Activated B cell treated with CpG ODN at 0.5 μM for 24 hours (primary cell): Measurements from ENCODE around the gene GSTA5. TPM values are rescaled to one million over a fixed set of nuclear protein-coding genes. Genes with fewer than 3 reads are reported as not detected.

Experiments
- ATAC-seq: fragments of 200-7000 bp; cut with Tn5 transposase; one replicate; pipeline ENCODE4 v1.10.0; 2021; ENCODE audit warnings: low read depth, mild to moderate bottlenecking, moderate library complexity
- CTCF ChIA-PET: fragments of 350-600 bp; sonication (Branson Sonifier 250); formaldehyde crosslinking; loops from one replicate; lab custom pipeline; 2021; ENCODE audit warnings: antibody characterized with exemption; lab: Charles Lee
- POLR2A ChIA-PET: fragments of 350-600 bp; sonication (Branson Sonifier 250); formaldehyde crosslinking; loops from one replicate; lab custom pipeline; 2021; ENCODE audit warnings: antibody characterized with exemption; lab: Charles Lee
- DNase-seq: peaks from one replicate; pipeline ENCODE4 v3.0.0; 2022
- H3K27ac Mint-ChIP-seq: one replicate; pipeline ENCODE4 v1.8.0; 2020; ENCODE audit warnings: mixed read lengths
- H3K27me3 Mint-ChIP-seq: one replicate; pipeline ENCODE4 v1.8.0; 2021; ENCODE audit warnings: mixed read lengths
- H3K36me3 Mint-ChIP-seq: one replicate; pipeline ENCODE4 v1.8.0; 2021; ENCODE audit warnings: low read depth, mixed read lengths
- H3K4me1 Mint-ChIP-seq: one replicate; pipeline ENCODE4 v1.8.0; 2021; ENCODE audit warnings: mixed read lengths
- H3K4me3 Mint-ChIP-seq: one replicate; pipeline ENCODE4 v1.8.0; 2020; ENCODE audit warnings: mild to moderate bottlenecking, mixed read lengths
- H3K9me3 Mint-ChIP-seq: one replicate; pipeline ENCODE4 v1.8.0; 2020; ENCODE audit warnings: mixed read lengths
- intact Hi-C: fragments of 100-400 bp; cut with micrococcal nuclease; formaldehyde crosslinking; loops from one replicate; pipeline ENCODE4 v1.15.1; 2024
- total RNA-seq: library from RNA; stranded (reverse); gene quantifications from 2 replicates; pipeline ENCODE4 v1.2.3, GENCODE V29; 2022
- TF ChIP-seq, protein P1 (sequence below): fragments of 200-600 bp; IDR thresholded peaks from one replicate; pipeline ENCODE4 v1.8.0; 2022; ENCODE audit warnings: antibody characterized with exemption, mild to moderate bottlenecking

The GSTA5 gene
- total RNA-seq, 1 donor from 2014 or later, result not detected

- ChIA-PET CTCF (no interaction called here), POLR2A (no interaction called here)
- DNase-seq (no peak), ATAC-seq (no peak)
- TF ChIP-seq, protein P1, sequence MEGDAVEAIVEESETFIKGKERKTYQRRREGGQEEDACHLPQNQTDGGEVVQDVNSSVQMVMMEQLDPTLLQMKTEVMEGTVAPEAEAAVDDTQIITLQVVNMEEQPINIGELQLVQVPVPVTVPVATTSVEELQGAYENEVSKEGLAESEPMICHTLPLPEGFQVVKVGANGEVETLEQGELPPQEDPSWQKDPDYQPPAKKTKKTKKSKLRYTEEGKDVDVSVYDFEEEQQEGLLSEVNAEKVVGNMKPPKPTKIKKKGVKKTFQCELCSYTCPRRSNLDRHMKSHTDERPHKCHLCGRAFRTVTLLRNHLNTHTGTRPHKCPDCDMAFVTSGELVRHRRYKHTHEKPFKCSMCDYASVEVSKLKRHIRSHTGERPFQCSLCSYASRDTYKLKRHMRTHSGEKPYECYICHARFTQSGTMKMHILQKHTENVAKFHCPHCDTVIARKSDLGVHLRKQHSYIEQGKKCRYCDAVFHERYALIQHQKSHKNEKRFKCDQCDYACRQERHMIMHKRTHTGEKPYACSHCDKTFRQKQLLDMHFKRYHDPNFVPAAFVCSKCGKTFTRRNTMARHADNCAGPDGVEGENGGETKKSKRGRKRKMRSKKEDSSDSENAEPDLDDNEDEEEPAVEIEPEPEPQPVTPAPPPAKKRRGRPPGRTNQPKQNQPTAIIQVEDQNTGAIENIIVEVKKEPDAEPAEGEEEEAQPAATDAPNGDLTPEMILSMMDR, result no peak
- H3K36me3 Mint-ChIP-seq, result no peaks in the 10 kb centered on the region
- no peaks in the 10 kb centered on the region for H3K9me3 Mint-ChIP-seq
- peaks cover 2% of the 10 kb centered on the region for H3K4me1 Mint-ChIP-seq
- intact Hi-C loops, result loop anchor here (5.0 kb wide), 1 partner anchor 464 kb away; no protein-coding TSS in a partner anchor
- peak overlapping the region; percentile 82 for H3K4me3 Mint-ChIP-seq
- no peaks in the 10 kb centered on the region for H3K27me3 Mint-ChIP-seq
- H3K27ac Mint-ChIP-seq, result no peak overlapping the region
Observed at GRCh38 chr6:52881662-52881995, 41.0 kb upstream of the GSTA5 start.

DNA sequence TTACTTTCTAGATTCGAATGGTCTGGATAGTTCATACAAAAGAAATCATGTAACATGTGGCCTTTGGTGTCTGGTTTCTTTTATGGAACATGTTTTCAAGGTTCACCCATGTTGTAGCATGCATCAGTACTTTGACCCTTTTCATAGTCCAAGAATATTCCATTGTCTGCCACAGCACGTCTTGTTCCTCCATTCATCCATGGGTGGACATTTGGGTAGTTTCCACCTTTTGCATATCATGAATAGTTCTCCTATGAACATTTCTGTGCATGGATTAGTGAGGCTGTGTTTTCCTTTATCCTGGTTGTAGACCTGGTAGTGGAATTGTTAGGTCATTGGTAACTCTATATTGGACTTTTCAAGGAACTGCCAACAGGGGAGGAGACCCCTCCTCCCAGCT is 37.2 kb upstream of the GSTA5 start:
- no peaks in the 10 kb centered on the region for H3K36me3 Mint-ChIP-seq
- TF ChIP-seq, protein P1, result no peak
- ChIA-PET POLR2A (no interaction called here), CTCF (interaction anchor here (1.1 to 1.7 kb wide), 2 partner anchors 10 to 216 kb away, joined by 3 read pairs; no protein-coding TSS in a partner anchor)
- H3K4me3 Mint-ChIP-seq, result no peak overlapping the region
- ATAC-seq (no peak), DNase-seq (no peak)
- intact Hi-C loops, result no loop called here
- H3K27me3 Mint-ChIP-seq, result peaks cover 6% of the 10 kb centered on the region
- peaks cover 2% of the 10 kb centered on the region for H3K4me1 Mint-ChIP-seq
- H3K9me3 Mint-ChIP-seq, result no peaks in the 10 kb centered on the region
- H3K27ac Mint-ChIP-seq, result no peak overlapping the region

GRCh38 chr6:52877168-52877567 is 36.6 kb upstream of the GSTA5 start:
- peaks cover 2% of the 10 kb centered on the region for H3K4me1 Mint-ChIP-seq
- H3K36me3 Mint-ChIP-seq, result no peaks in the 10 kb centered on the region
- ChIA-PET POLR2A (no interaction called here), CTCF (interaction anchor here (1.1 to 1.7 kb wide), 2 partner anchors 11 to 217 kb away, joined by 3 read pairs; no protein-coding TSS in a partner anchor)
- no peak overlapping the region for H3K4me3 Mint-ChIP-seq
- intact Hi-C loops, result no loop called here
- DNase-seq, result no peak
- no peak for ATAC-seq
- H3K9me3 Mint-ChIP-seq, result no peaks in the 10 kb centered on the region
- H3K27me3 Mint-ChIP-seq, result peaks cover 6% of the 10 kb centered on the region
- TF ChIP-seq, protein P1, result no peak
- no peak overlapping the region for H3K27ac Mint-ChIP-seq

- no peak for ATAC-seq
- H3K27ac Mint-ChIP-seq, result no peak overlapping the region
Observed at GRCh38 chr6:52876056-52876787, 35.6 kb upstream of the GSTA5 start.

DNA sequence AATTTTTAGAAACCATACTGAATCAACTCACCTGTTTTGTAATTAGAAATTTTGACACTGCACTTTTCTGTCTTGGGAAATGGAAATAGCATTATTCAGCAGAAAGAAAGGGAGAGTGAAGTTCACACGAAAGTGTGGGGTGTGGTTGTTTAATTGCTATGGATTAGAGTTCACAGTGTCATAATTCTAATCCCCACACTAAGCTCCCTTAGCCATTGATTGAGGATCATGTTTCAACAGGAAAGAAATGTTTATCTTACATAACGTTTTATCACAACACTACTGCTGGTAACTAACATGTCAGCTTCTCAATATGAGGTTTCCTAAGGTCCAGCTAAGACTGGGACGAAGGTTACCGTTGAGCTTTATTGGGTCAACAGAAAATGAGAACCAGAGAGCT is 31.4 kb upstream of the GSTA5 start:
- no peaks in the 10 kb centered on the region for H3K4me1 Mint-ChIP-seq
- no peak overlapping the region for H3K27ac Mint-ChIP-seq
- no peaks in the 10 kb centered on the region for H3K9me3 Mint-ChIP-seq
- POLR2A ChIA-PET, result no interaction called here
- ATAC-seq (no peak), DNase-seq (no peak)
- H3K27me3 Mint-ChIP-seq, result peaks cover 6% of the 10 kb centered on the region
- TF ChIP-seq, protein P1, result no peak
- CTCF ChIA-PET, result no interaction called here
- no peaks in the 10 kb centered on the region for H3K36me3 Mint-ChIP-seq
- H3K4me3 Mint-ChIP-seq, result no peak overlapping the region
- intact Hi-C loops, result no loop called here

More at GRCh38 chr6:52876056-52876787, 35.6 kb upstream of the GSTA5 start:
- H3K4me3 Mint-ChIP-seq, result no peak overlapping the region
- H3K27me3 Mint-ChIP-seq, result peaks cover 6% of the 10 kb centered on the region
- intact Hi-C loops, result no loop called here
- no peaks in the 10 kb centered on the region for H3K36me3 Mint-ChIP-seq
- CTCF ChIA-PET, result interaction anchor here (1.7 kb wide), 1 partner anchor 12 kb away, joined by 3 read pairs; no protein-coding TSS in a partner anchor
- no peaks in the 10 kb centered on the region for H3K4me1 Mint-ChIP-seq
- DNase-seq, result no peak
- POLR2A ChIA-PET, result no interaction called here
- TF ChIP-seq, protein P1, result no peak
- H3K9me3 Mint-ChIP-seq, result no peaks in the 10 kb centered on the region
